A549 (cell line): ENCODE data around the gene ZDHHC17.

ENCODE experiments used
- EP300 ChIP-seq, 2 experiments: fragments of >200 bp; sonication (Bioruptor Twin); formaldehyde crosslinking; IDR thresholded peaks; 2 replicates in 1 of 2; 3 replicates in 1 of 2; pipeline ENCODE4 v1.6.1; 2016 to 2017
- POLR2A ChIP-seq: IDR thresholded peaks from 2 replicates; pipeline ENCODE4 v1.6.1; 2012; ENCODE audit warnings: mild to moderate bottlenecking, low read length
- POLR2AphosphoS2 ChIP-seq: conservative IDR thresholded peaks from 2 replicates; pipeline ENCODE4 v1.6.1; 2012; ENCODE audit warnings: low read length, improper control_type of control experiment, inconsistent platforms
- RAD21 ChIP-seq, 2 experiments: fragments of >200 bp in 1 of 2; sonication (Bioruptor Twin) in 1 of 2; formaldehyde crosslinking in 1 of 2; IDR thresholded peaks in 1 of 2; conservative IDR thresholded peaks in 1 of 2; 2 replicates in 1 of 2; 3 replicates in 1 of 2; pipeline ENCODE4 v1.6.1; 2012 to 2018; ENCODE audit warnings: inconsistent platforms in 1 of 2
- REST ChIP-seq: fragments of 200-600 bp; sonication (generic); IDR thresholded peaks from 2 replicates; pipeline ENCODE4 v1.6.1; 2016; ENCODE audit warnings: antibody characterized with exemption, mild to moderate bottlenecking, moderate library complexity
- TF ChIP-seq, protein P1 (sequence below): fragments of 450-650 bp; IDR thresholded peaks from 2 replicates; pipeline ENCODE4 v1.6.1; 2014; ENCODE audit warnings: antibody characterized with exemption

GRCh38 chr12:76787689-76788088 lies 23.8 kb downstream of the ZDHHC17 start:
- TF ChIP-seq POLR2A (no peak), EP300 (IDR thresholded peaks at IDR 0.05) (no peak), REST (no peak), POLR2AphosphoS2 (no peak), RAD21 (conservative IDR thresholded peaks at IDR 0.05 in 1 of 2, IDR thresholded peaks at IDR 0.05 in 1 of 2) (no peak)
- TF ChIP-seq, protein P1, sequence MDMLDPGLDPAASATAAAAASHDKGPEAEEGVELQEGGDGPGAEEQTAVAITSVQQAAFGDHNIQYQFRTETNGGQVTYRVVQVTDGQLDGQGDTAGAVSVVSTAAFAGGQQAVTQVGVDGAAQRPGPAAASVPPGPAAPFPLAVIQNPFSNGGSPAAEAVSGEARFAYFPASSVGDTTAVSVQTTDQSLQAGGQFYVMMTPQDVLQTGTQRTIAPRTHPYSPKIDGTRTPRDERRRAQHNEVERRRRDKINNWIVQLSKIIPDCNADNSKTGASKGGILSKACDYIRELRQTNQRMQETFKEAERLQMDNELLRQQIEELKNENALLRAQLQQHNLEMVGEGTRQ: no peak
